HG02763 (cell line): ENCODE measurements around the gene DCXR.
A peak's percentile ranks its signal among the peaks of the same experiment; 100 is the strongest.

ENCODE experiments used
- ATAC-seq: cut with Tn5 transposase; IDR thresholded peaks from one replicate; pipeline ENCODE4 v1.9.1; 2021; ENCODE audit warnings: mild to moderate bottlenecking, moderate library complexity; ENCODE audit not compliant: unreplicated experiment

Gene DCXR

GRCh38 chr17:82037092-82037888, at the start of gene DCXR:
TSS of gene DCXR (minus strand) at chr17:82037697. CDS start at chr17:82037682, 15 bp downstream.
- ATAC-seq, result peak; percentile 88

- no peak for ATAC-seq
Measured at GRCh38 chr17:82085931-82086764, 48.7 kb upstream of the DCXR start.

GRCh38 chr17:82085031-82085861, 47.7 kb upstream of the DCXR start:
- no peak for ATAC-seq

GRCh38 chr17:82084373-82085030, 47.0 kb upstream of the DCXR start:
- no peak for ATAC-seq

- no peak for ATAC-seq
Measured at GRCh38 chr17:82083533-82084359, 46.2 kb upstream of the DCXR start.

- no peak for ATAC-seq
Measured at GRCh38 chr17:82083009-82083408, 45.5 kb upstream of the DCXR start.

GRCh38 chr17:82082456-82082855, 45.0 kb upstream of the DCXR start:
- ATAC-seq, result no peak

- no peak for ATAC-seq
Measured at GRCh38 chr17:82081966-82082365, 44.5 kb upstream of the DCXR start.

GRCh38 chr17:82081546-82081945, 44.0 kb upstream of the DCXR start:
- no peak for ATAC-seq

- ATAC-seq, result no peak
Measured at GRCh38 chr17:82080789-82081464, 43.4 kb upstream of the DCXR start.

- ATAC-seq, result no peak
Measured at GRCh38 chr17:82080048-82080788, 42.7 kb upstream of the DCXR start.

- ATAC-seq, result no peak
Measured at GRCh38 chr17:82079001-82079677, 41.6 kb upstream of the DCXR start.

GRCh38 chr17:82078433-82078832, 40.9 kb upstream of the DCXR start:
- ATAC-seq, result no peak

GRCh38 chr17:82077617-82078358, 40.3 kb upstream of the DCXR start:
- ATAC-seq, result no peak

GRCh38 chr17:82076785-82077591, 39.5 kb upstream of the DCXR start:
- ATAC-seq, result no peak

GRCh38 chr17:82076018-82076784, 38.7 kb upstream of the DCXR start:
- ATAC-seq, result no peak
